IPS-15b (cell line): ENCODE measurements around the gene NTN1.

Source experiments
- H3K27me3 ChIP-seq: one replicate; pipeline ENCODE4 v1.6.1; 2013; ENCODE audit warnings: low read length; ENCODE audit not compliant: control insufficient read depth, insufficient read depth
- H3K36me3 ChIP-seq: one replicate; pipeline ENCODE4 v1.6.1; 2013; ENCODE audit warnings: low read length; ENCODE audit not compliant: control insufficient read depth, insufficient read depth
- H3K4me1 ChIP-seq: one replicate; pipeline ENCODE4 v1.6.1; 2013; ENCODE audit warnings: mild to moderate bottlenecking, low read length; ENCODE audit not compliant: control insufficient read depth, insufficient read depth
- H3K4me3 ChIP-seq: one replicate; pipeline ENCODE4 v1.5.1; 2013; ENCODE audit warnings: low read depth, low read length
- H3K9ac ChIP-seq: one replicate; pipeline ENCODE4 v1.6.1; 2013; ENCODE audit warnings: low read depth, mild to moderate bottlenecking, low read length
- H3K9me3 ChIP-seq: one replicate; pipeline ENCODE4 v1.6.1; 2013; ENCODE audit warnings: mild to moderate bottlenecking, low read length; ENCODE audit not compliant: control insufficient read depth, insufficient read depth

NTN1 gene

DNA sequence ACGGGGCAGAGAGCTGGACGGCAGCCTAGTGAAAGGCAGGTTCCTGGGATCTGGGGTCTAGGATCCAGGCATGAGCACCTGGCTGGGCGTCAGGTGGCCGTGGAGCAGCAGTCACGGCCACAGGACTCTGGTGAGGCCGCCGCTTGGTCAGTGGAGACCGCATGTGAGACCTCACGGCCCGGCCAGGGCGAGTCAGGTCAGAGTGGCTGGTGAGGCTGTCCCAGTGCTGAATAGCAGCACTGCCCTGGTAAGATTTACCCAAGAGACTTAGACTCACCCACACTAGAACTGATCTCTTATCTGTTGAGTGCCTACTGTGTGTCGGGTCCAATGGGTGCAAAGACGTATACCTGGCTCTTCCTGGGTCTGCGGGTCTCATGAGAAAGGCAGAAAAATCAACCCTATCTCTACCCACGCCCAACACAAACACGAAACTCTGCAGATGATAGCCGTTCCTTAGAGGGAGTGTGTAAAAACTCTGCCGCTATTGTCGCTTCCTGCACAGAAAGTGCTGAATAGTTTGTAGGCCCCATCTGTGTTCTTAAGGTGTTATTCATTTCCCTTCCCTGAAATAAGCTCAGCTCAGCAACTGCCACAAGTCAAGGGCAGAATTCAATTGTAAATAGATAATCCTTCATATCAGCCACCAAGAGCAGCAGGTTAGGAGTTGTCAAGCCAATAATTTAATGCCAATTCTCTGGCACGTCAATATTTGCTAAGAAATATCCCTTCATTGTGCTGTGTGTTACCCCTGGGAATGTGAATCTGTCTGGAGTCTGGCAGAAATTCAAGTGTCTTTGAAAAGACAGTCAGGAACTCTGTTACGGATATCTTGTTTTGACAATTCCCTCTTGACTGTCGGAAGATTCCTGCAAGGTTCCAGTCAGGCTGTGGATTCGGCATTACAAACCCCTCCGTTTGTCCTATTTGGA, 240.0 kb downstream of the NTN1 start:
- no peak overlapping the region for H3K9ac ChIP-seq
- H3K4me3 ChIP-seq, result no peak overlapping the region
- H3K4me1 ChIP-seq, result no peaks in the 10 kb centered on the region
- H3K36me3 ChIP-seq, result no peaks in the 10 kb centered on the region
- H3K27me3 ChIP-seq, result no peaks in the 10 kb centered on the region
- no peaks in the 10 kb centered on the region for H3K9me3 ChIP-seq

DNA sequence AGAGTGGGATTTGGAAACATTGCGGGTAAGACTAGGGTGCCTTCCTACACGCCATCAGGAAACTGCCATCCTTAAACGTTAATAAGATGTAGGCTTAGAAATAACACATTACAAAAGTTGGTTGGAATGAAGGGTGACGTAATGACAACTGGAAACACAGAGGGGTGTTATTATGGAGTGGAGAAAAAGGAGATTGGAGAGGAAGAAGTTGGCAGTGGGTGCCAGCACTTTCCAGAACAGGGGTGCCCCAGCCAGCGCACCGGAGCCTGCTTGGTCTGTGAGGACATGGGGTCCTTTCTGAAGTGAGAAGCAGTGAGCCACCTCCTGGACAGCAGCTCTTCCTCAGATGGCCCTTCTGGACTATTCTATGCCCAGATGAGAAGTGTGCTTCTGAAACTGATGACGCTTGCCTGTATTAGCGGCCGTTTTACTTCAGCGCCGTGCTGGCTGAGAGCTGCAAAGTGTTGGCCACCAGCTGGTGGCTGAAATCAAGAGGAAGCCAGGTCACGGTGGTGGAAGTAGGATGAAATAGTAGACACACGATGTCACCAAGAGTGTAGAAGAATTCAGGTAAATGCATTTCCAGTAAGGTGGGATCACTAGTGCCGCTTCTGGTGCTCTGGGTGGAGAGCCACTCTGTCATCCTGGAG, 244.8 kb downstream of the NTN1 start:
- Histone ChIP-seq H3K9ac (no peak overlapping the region), H3K36me3 (no peaks in the 10 kb centered on the region), H3K9me3 (no peaks in the 10 kb centered on the region), H3K27me3 (no peaks in the 10 kb centered on the region), H3K4me3 (no peak overlapping the region), H3K4me1 (no peaks in the 10 kb centered on the region)

DNA sequence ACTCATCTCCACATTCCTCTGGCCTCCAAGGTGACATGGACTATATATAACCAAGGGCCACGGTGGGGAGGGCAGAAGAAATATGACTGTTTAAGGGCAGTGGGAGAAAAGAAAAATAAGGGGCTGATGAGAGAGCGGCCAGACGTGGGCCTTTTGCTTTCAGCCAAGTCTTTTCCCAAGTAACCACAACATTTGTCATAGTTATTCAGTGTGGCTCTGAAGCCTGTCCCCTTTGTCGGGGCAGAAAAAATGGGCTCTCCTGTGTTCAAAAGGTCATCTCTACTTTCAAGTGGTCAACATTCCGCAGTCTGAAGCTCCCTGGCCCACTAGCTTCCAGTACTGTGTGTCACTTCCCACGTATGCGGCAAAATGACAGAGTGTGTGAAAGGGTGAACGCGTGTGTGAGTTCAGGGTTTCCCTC, 245.4 kb downstream of the NTN1 start:
- H3K4me1 ChIP-seq, result no peaks in the 10 kb centered on the region
- no peaks in the 10 kb centered on the region for H3K36me3 ChIP-seq
- H3K9ac ChIP-seq, result no peak overlapping the region
- no peaks in the 10 kb centered on the region for H3K9me3 ChIP-seq
- H3K4me3 ChIP-seq, result no peak overlapping the region
- H3K27me3 ChIP-seq, result no peaks in the 10 kb centered on the region

- Histone ChIP-seq H3K36me3 (no peaks in the 10 kb centered on the region), H3K4me3 (no peak overlapping the region), H3K9ac (no peak overlapping the region), H3K27me3 (no peaks in the 10 kb centered on the region), H3K9me3 (no peaks in the 10 kb centered on the region), H3K4me1 (no peaks in the 10 kb centered on the region)
Observed at GRCh38 chr17:9268546-9268945, 247.2 kb downstream of the NTN1 start.

DNA sequence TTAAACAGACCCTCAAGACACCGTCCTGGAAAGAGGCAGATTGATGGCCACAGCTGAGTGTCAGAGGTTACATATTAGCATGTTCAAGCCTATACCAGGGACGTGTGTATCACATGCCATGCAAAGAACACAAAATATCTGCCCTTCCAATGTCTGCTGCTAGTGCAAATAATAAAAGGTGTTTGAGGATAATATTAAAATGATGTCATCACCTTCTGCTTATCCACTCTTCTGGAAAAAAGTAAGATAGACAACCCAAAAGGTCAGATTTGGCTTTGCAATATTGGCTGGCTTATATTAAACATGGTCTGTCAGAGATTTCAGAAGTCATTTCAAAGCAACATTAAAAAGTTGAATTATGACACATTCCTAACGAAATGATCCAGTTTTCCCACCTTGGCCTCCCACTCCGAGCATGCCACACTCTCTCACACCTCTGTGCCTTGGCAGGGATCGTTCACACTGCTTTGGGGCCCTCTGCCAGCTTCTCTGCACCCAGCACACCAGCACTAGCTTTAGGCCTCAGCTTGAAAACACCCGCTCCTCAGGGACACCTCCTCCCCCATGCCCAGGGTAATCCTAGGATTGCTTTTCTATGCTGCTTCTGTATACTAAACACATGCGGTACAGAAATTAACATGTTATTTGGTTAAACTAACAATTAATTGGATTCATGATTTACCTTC, 248.2 kb downstream of the NTN1 start:
- Histone ChIP-seq H3K4me1 (no peaks in the 10 kb centered on the region), H3K36me3 (no peaks in the 10 kb centered on the region), H3K9me3 (no peaks in the 10 kb centered on the region), H3K27me3 (no peaks in the 10 kb centered on the region), H3K4me3 (no peak overlapping the region), H3K9ac (no peak overlapping the region)

DNA sequence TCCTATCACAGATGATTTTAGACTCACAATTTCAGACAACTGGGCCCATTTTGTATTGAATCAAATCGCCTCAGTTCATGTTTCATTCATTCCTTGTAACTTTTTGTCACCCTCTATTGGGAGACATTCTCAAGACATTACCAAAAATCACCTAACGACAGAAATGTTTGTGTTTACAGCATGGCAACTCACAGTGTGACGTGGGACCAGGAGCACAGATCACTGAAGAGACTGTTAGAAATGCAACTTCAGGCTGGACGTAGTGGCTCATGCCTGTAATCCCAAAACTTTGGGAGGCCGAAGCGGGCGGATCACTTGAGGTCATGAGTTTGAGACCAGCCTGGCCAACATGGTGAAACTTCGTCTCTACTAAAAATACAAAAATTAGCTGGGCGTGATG, 249.6 kb downstream of the NTN1 start:
- Histone ChIP-seq H3K36me3 (no peaks in the 10 kb centered on the region), H3K9me3 (no peaks in the 10 kb centered on the region), H3K9ac (no peak overlapping the region), H3K4me1 (no peaks in the 10 kb centered on the region), H3K4me3 (no peak overlapping the region), H3K27me3 (no peaks in the 10 kb centered on the region)

DNA sequence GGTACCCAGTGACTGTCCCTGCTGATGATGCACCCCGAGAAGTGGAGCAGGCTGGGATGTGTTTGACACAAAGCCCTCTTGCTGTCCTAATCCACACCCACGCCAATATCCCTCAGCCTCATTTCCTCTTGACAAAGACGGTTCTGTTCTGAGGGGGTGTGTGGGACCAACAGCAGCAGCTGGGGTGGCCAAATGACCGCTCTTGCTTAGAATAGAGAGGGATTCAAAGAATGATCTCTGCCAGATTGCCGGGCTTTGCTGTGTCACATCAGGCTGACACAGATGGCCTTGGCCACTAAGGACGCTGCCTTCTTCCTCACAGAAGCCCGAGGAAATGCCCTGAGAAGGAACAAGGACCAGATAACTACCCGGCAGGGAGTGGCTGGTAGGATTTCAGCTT, 250.7 kb downstream of the NTN1 start:
- H3K4me3 ChIP-seq, result no peak overlapping the region
- no peak overlapping the region for H3K9ac ChIP-seq
- no peaks in the 10 kb centered on the region for H3K27me3 ChIP-seq
- no peaks in the 10 kb centered on the region for H3K36me3 ChIP-seq
- no peaks in the 10 kb centered on the region for H3K4me1 ChIP-seq
- no peaks in the 10 kb centered on the region for H3K9me3 ChIP-seq

DNA sequence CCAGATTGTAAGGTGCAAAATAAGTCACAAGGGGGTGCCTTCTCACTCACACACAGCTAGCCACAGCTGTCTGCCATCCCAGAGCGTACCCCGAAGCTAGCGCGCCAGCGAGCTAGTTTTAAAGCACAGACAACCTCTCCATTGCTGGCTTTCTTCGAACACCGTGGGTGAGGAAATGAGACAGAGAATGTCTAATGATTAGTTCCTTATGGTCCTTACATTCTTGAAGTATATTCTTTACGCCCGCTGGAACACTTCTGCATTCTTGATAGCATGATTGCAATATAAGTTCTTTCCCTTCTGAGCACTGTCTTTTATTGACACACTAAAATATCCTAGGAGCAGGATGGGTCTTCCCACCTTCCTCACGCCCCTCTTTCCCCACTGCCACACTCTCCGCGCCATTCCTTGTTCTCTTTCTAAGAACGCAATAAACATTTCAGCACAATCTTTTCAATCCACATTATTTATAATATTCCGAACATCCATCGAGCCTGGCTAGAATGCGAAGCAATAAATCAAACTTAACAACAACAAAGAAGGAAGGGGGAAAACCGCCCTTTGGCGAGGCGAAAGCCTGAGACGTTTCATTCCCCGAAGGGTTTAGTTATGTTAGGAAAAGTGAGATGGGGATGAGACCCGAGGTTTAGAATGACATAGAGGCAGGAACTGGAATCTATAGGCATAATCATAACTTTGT, 251.3 kb downstream of the NTN1 start:
- no peaks in the 10 kb centered on the region for H3K4me1 ChIP-seq
- H3K36me3 ChIP-seq, result no peaks in the 10 kb centered on the region
- no peak overlapping the region for H3K9ac ChIP-seq
- no peaks in the 10 kb centered on the region for H3K27me3 ChIP-seq
- H3K4me3 ChIP-seq, result no peak overlapping the region
- H3K9me3 ChIP-seq, result no peaks in the 10 kb centered on the region

- H3K4me3 ChIP-seq, result no peak overlapping the region
- no peaks in the 10 kb centered on the region for H3K4me1 ChIP-seq
- no peak overlapping the region for H3K9ac ChIP-seq
- no peaks in the 10 kb centered on the region for H3K9me3 ChIP-seq
- no peaks in the 10 kb centered on the region for H3K36me3 ChIP-seq
- H3K27me3 ChIP-seq, result no peaks in the 10 kb centered on the region
Observed at GRCh38 chr17:9273428-9274391, 252.4 kb downstream of the NTN1 start.

DNA sequence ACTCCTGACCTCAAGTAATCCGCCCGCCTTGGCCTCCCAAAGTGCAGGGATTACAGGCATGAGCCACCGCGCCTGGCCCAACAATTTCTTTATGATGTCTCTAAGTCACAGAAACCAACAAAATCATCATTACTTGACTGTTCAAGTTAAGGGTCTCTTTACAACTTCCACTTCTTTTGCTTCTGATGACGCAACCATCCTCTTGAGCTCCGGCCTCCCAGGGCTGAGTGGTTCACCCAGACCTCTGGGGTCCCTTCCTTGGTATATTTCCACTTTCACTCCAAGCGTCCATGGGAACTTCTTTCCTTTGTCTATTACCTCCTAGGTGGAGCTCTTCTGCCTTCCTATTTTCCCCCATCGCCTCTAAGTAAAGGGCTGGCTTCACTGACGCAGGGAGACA, 253.7 kb downstream of the NTN1 start:
- Histone ChIP-seq H3K4me1 (no peaks in the 10 kb centered on the region), H3K27me3 (no peaks in the 10 kb centered on the region), H3K9ac (no peak overlapping the region), H3K9me3 (no peaks in the 10 kb centered on the region), H3K36me3 (no peaks in the 10 kb centered on the region), H3K4me3 (no peak overlapping the region)
